IMR-90 (cell line): Measurements from ENCODE around the gene CARF. TPM values are rescaled to one million over a fixed set of nuclear protein-coding genes. Genes with fewer than 3 reads are reported as not detected.

Source experiments
- ATAC-seq: fragments of 200-7000 bp; cut with Tn5 transposase; 2 replicates; pipeline ENCODE4 v1.9.1; 2020; ENCODE audit warnings: low read depth, mild to moderate bottlenecking, moderate library complexity
- BruUV-seq: library from RNA; stranded (reverse); fragments of 400-500 nt; replicated peaks from 2 replicates; lab custom pipeline; 2021; lab: Mats Ljungman, UMichigan
- CTCF ChIA-PET: fragments of 300-600 bp; formaldehyde crosslinking; extraction: SDS; loops from one replicate; lab custom pipeline; 2021; ENCODE audit warnings: antibody characterized with exemption; lab: Yijun Ruan, JAX
- POLR2A ChIA-PET: fragments of 300-600 bp; sonication (Branson Sonifier 250); formaldehyde crosslinking; loops from one replicate; lab custom pipeline; 2022; ENCODE audit warnings: antibody characterized with exemption; ENCODE audit not compliant: unreplicated experiment; lab: Charles Lee
- DNase-seq: peaks from one replicate; pipeline ENCODE4 v3.0.0; 2013
- H2AFZ ChIP-seq: replicated peaks from 2 replicates; pipeline ENCODE3; 2013; ENCODE audit warnings: low read length, mild to moderate bottlenecking; ENCODE audit not compliant: poor library complexity
- H2AK5ac ChIP-seq: 2 replicates; pipeline ENCODE4 v1.6.1; 2013; ENCODE audit warnings: low read depth, low read length, inconsistent platforms
- H2AK9ac ChIP-seq: replicated peaks from 2 replicates; pipeline ENCODE3; 2013; ENCODE audit warnings: mild to moderate bottlenecking, low read depth, low read length, moderate library complexity; ENCODE audit not compliant: poor library complexity
- H2BK120ac ChIP-seq: 2 replicates; pipeline ENCODE4 v1.6.1; 2013; ENCODE audit warnings: low read depth, low read length, inconsistent platforms
- H2BK15ac ChIP-seq: 3 replicates; pipeline ENCODE4 v1.6.1; 2013; ENCODE audit warnings: low read depth, low read length, inconsistent platforms
- H2BK20ac ChIP-seq: 2 replicates; pipeline ENCODE4 v1.6.1; 2013; ENCODE audit warnings: low read depth, mild to moderate bottlenecking, inconsistent platforms, low read length, moderate library complexity
- H2BK5ac ChIP-seq: 2 replicates; pipeline ENCODE4 v1.6.1; 2013; ENCODE audit warnings: mild to moderate bottlenecking, low read depth, low read length, inconsistent platforms; ENCODE audit not compliant: poor library complexity, severe bottlenecking
- H3K14ac ChIP-seq: replicated peaks from 2 replicates; pipeline ENCODE4 v1.6.1; 2013; ENCODE audit warnings: low read depth, low read length, inconsistent platforms
- H3K18ac ChIP-seq: 2 replicates; pipeline ENCODE4 v1.6.1; 2013; ENCODE audit warnings: low read depth, low read length, control low read depth
- H3K23ac ChIP-seq: 2 replicates; pipeline ENCODE4 v1.6.1; 2013; ENCODE audit warnings: low read depth, low read length, inconsistent platforms
- H3K27ac ChIP-seq: 2 replicates; pipeline ENCODE4 v1.5.1; 2013; ENCODE audit warnings: mild to moderate bottlenecking, control low read depth, low read length; ENCODE audit not compliant: insufficient read depth
- H3K27me3 ChIP-seq: 2 replicates; pipeline ENCODE4 v1.6.1; 2013; ENCODE audit warnings: low read length; ENCODE audit not compliant: control insufficient read depth, insufficient read depth
- H3K36me3 ChIP-seq: 2 replicates; pipeline ENCODE4 v1.6.1; 2013; ENCODE audit warnings: low read length, mixed read lengths; ENCODE audit not compliant: control insufficient read depth, insufficient read depth
- H3K4ac ChIP-seq: 2 replicates; pipeline ENCODE4 v1.6.1; 2013; ENCODE audit warnings: low read depth, low read length, inconsistent platforms
- H3K4me1 ChIP-seq: 2 replicates; pipeline ENCODE4 v1.6.1; 2013; ENCODE audit warnings: low read length, mixed read lengths; ENCODE audit not compliant: control insufficient read depth, insufficient read depth
- H3K4me2 ChIP-seq: 2 replicates; pipeline ENCODE4 v1.6.1; 2013; ENCODE audit warnings: low read depth, mild to moderate bottlenecking, control low read depth, low read length, moderate library complexity
- H3K4me3 ChIP-seq: 2 replicates; pipeline ENCODE4 v1.5.1; 2013; ENCODE audit warnings: low read depth, mild to moderate bottlenecking, control low read depth, low read length, moderate library complexity; ENCODE audit not compliant: insufficient read depth
- H3K56ac ChIP-seq: 2 replicates; pipeline ENCODE4 v1.6.1; 2013; ENCODE audit warnings: low read length, inconsistent platforms; ENCODE audit not compliant: insufficient read depth; ENCODE audit errors: extremely low read depth
- H3K79me1 ChIP-seq, 2 experiments: 2 replicates each; pipeline ENCODE4 v1.6.1; 2013; ENCODE audit warnings: low read length in 2 of 2, inconsistent platforms in 1 of 2, low read depth in 1 of 2
- H3K9ac ChIP-seq: 2 replicates; pipeline ENCODE4 v1.6.1; 2013; ENCODE audit warnings: low read depth, low read length, control low read depth
- H3K9me1 ChIP-seq: 2 replicates; pipeline ENCODE4 v1.6.1; 2013; ENCODE audit warnings: low read length, inconsistent platforms; ENCODE audit not compliant: insufficient read depth
- H3K9me3 ChIP-seq: 2 replicates; pipeline ENCODE4 v1.6.1; 2013; ENCODE audit warnings: low read length; ENCODE audit not compliant: control insufficient read depth, insufficient read depth
- H4K20me1 ChIP-seq: 2 replicates; pipeline ENCODE4 v1.6.1; 2013; ENCODE audit warnings: low read length, inconsistent platforms; ENCODE audit not compliant: insufficient read depth
- H4K5ac ChIP-seq: 2 replicates; pipeline ENCODE4 v1.6.1; 2013; ENCODE audit warnings: mild to moderate bottlenecking, low read depth, low read length, control low read depth
- H4K8ac ChIP-seq, 2 experiments: 2 replicates each; pipeline ENCODE4 v1.6.1; 2013; ENCODE audit warnings: low read depth in 2 of 2, low read length in 2 of 2, control low read depth in 1 of 2, inconsistent platforms in 1 of 2
- H4K91ac ChIP-seq: 2 replicates; pipeline ENCODE4 v1.6.1; 2013; ENCODE audit warnings: low read depth, low read length, inconsistent platforms; ENCODE audit not compliant: insufficient read depth
- BHLHE40 ChIP-seq: fragments of 150-350 bp; IDR thresholded peaks from 2 replicates; pipeline ENCODE4 v1.6.1; 2016; ENCODE audit warnings: mild to moderate bottlenecking, low read depth, low read length
- CEBPB ChIP-seq: IDR thresholded peaks from 2 replicates; pipeline ENCODE4 v1.6.1; 2012; ENCODE audit warnings: low read depth, low read length, improper control_type of control experiment
- CHD1 ChIP-seq: IDR thresholded peaks from 2 replicates; pipeline ENCODE4 v1.6.1; 2012; ENCODE audit warnings: low read depth, low read length, improper control_type of control experiment
- CTCF ChIP-seq: conservative IDR thresholded peaks from 2 replicates; pipeline ENCODE4 v1.5.1; 2012; ENCODE audit warnings: mild to moderate bottlenecking, low read depth, low read length, improper control_type of control experiment
- ELK1 ChIP-seq: fragments of 150-350 bp; IDR thresholded peaks from 2 replicates; pipeline ENCODE4 v1.6.1; 2016; ENCODE audit warnings: low read depth, mild to moderate bottlenecking, low read length, moderate library complexity, borderline replicate concordance
- FOS ChIP-seq: fragments of 150-350 bp; IDR thresholded peaks from 2 replicates; pipeline ENCODE4 v1.6.1; 2016; ENCODE audit warnings: low read depth, low read length
- MAFK ChIP-seq: IDR thresholded peaks from 2 replicates; pipeline ENCODE4 v1.6.1; 2012; ENCODE audit warnings: low read depth, low read length, improper control_type of control experiment
- MXI1 ChIP-seq: IDR thresholded peaks from 2 replicates; pipeline ENCODE4 v1.6.1; 2012; ENCODE audit warnings: low read depth, mild to moderate bottlenecking, low read length, moderate library complexity, borderline replicate concordance
- POLR2A ChIP-seq: IDR thresholded peaks from 2 replicates; pipeline ENCODE4 v1.6.1; 2012; ENCODE audit warnings: mild to moderate bottlenecking, low read depth, low read length
- RAD21 ChIP-seq: IDR thresholded peaks from 2 replicates; pipeline ENCODE4 v1.6.1; 2012; ENCODE audit warnings: low read length, improper control_type of control experiment
- RCOR1 ChIP-seq: IDR thresholded peaks from 2 replicates; pipeline ENCODE4 v1.6.1; 2012; ENCODE audit warnings: mild to moderate bottlenecking, low read length, improper control_type of control experiment; ENCODE audit not compliant: insufficient replicate concordance
- RFX5 ChIP-seq: IDR thresholded peaks from 2 replicates; pipeline ENCODE4 v1.8.0; 2012; ENCODE audit warnings: low read depth, mild to moderate bottlenecking, low read length, moderate library complexity
- SMC3 ChIP-seq: fragments of 150-350 bp; IDR thresholded peaks from 2 replicates; pipeline ENCODE4 v1.6.1; 2016; ENCODE audit warnings: low read depth, mild to moderate bottlenecking, antibody characterized with exemption, low read length, moderate library complexity
- USF2 ChIP-seq: fragments of 150-350 bp; IDR thresholded peaks from 2 replicates; pipeline ENCODE4 v1.6.1; 2017; ENCODE audit warnings: mild to moderate bottlenecking, antibody characterized with exemption, low read length, low read depth
- WGBS, 2 experiments: methylation state at CpG; one replicate each; pipeline versions ENCODE4 v1.1.5 to v1.1.7; 2013; ENCODE audit warnings: missing lambda C conversion rate in 2 of 2; ENCODE audit not compliant: insufficient read length in 1 of 2; ENCODE audit errors: extremely low coverage in 2 of 2; 5-methylcytosine and 5-hydroxymethylcytosine counted together
- dilution Hi-C: fragments of 300-500 bp; cut with HindIII; formaldehyde crosslinking; loops from one replicate; pipeline ENCODE4 v1.14.3; 2018; ENCODE audit warnings: low sequenced_read_pairs; ENCODE audit not compliant: unreplicated experiment
- in situ Hi-C: fragments of 300-500 bp; cut with MboI; formaldehyde crosslinking; loops from 3 replicates; pipeline ENCODE4 v1.14.3; 2019; ENCODE audit warnings: low sequenced_read_pairs, inconsistent platforms, mixed read lengths
- intact Hi-C: fragments of 100-400 bp; cut with micrococcal nuclease; formaldehyde crosslinking; loops from 2 replicates; pipeline ENCODE4 v1.10.0; 2022
- polyA plus RNA-seq, 3 experiments: library from polyadenylated mRNA; depleted of rRNA; stranded (reverse); fragments of >200 nt; gene quantifications; 2 replicates each; pipeline ENCODE4 v1.2.3, GENCODE V29; 2012; ENCODE audit warnings: low replicate concordance in 1 of 3
- total RNA-seq: library from RNA; depleted of rRNA; stranded (reverse); fragments of >200 nt; gene quantifications from 2 replicates; pipeline ENCODE4 v1.2.3, GENCODE V29; 2012

Gene CARF
- total and polyA plus RNA-seq, 2 of the 4 experiments (the other 2 are of a cell fraction) = 2.4 to 5.6 TPM

DNA sequence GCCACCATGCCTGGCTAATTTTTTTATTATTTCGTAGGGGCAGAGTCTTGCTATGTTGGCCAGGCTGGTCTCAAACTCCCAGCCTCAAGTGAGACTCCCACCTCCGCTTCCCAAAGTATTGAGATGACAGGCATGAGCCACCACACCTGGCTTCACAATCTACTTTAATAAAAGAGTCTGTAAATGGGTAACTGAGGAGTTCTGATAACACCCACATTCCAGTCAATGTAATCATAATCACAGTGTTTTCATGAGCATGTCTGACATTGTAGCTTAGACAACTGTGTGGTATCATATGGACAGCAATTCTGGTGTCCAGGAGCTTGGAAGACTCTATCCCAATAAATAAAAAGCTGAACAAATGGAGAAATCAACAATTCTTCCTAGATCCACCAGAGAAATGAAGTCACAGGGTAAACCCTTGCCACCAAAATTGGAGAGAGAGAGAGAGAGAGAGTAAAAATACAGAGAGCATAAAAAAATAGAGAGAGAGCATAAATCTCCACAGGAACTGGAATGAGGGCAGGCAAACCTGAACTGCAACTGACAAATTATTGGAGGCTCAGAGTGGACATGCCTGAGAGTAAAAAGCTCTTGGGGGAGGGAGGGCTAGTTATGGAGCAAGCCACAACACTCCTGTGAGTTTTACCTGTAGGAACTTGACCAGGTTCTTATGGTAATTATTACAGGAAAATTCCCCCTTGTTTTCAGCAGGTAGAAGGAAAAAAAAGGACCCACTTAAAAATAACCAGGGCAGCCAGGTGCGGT is 90.2 kb downstream of the CARF start:
- dilution Hi-C loops (no loop called here), intact Hi-C loops (no loop called here), in situ Hi-C loops (no loop called here)
- no peak overlapping the region for H3K56ac ChIP-seq
- peak; percentile 84 for ATAC-seq
- ChIA-PET POLR2A (no interaction called here), CTCF (no interaction called here)
- no TSS peak for BruUV-seq
- no peak overlapping the region for H3K23ac ChIP-seq
- H2AK5ac ChIP-seq = no peak overlapping the region
- no peak overlapping the region for H3K14ac ChIP-seq
- H3K18ac ChIP-seq = no peak overlapping the region
- H4K5ac ChIP-seq = no peak overlapping the region
- no peak overlapping the region for H3K4me2 ChIP-seq
- no peak overlapping the region for H4K8ac ChIP-seq
- no peak overlapping the region for H2BK5ac ChIP-seq
- H3K27ac ChIP-seq = no peak overlapping the region
- no peak for TF ChIP-seq BHLHE40
- no peak for TF ChIP-seq POLR2A
- TF ChIP-seq RAD21 = no peak
- TF ChIP-seq MAFK = no peak
- no peak for TF ChIP-seq MXI1
- no peak for TF ChIP-seq FOS
- TF ChIP-seq USF2 = no peak
- TF ChIP-seq CEBPB = no peak
- TF ChIP-seq RCOR1 = no peak
- TF ChIP-seq CTCF = no peak
- TF ChIP-seq RFX5 = no peak
- no peak for TF ChIP-seq SMC3
- no peak for TF ChIP-seq CHD1
- no peak for TF ChIP-seq ELK1
- H2BK120ac ChIP-seq = no peak overlapping the region
- H3K36me3 ChIP-seq = no peaks in the 10 kb centered on the region
- no peaks in the 10 kb centered on the region for H3K79me1 ChIP-seq
- H3K27me3 ChIP-seq = no peaks in the 10 kb centered on the region
- H3K9me1 ChIP-seq = no peaks in the 10 kb centered on the region
- H4K91ac ChIP-seq = no peak overlapping the region
- H2AK9ac ChIP-seq = no peak overlapping the region
- no peak overlapping the region for H3K4ac ChIP-seq
- H2BK20ac ChIP-seq = no peak overlapping the region
- 100% methylated on average over 1 of the region's 3 CpGs; no CpG with 5 or more reads in 1 of the 2 experiments for WGBS, 2 experiments
- H3K9me3 ChIP-seq = no peaks in the 10 kb centered on the region
- H4K20me1 ChIP-seq = no peaks in the 10 kb centered on the region
- H3K4me3 ChIP-seq = no peak overlapping the region
- no peak overlapping the region for H3K9ac ChIP-seq
- no peak overlapping the region for H2BK15ac ChIP-seq
- no peak overlapping the region for H2AFZ ChIP-seq
- peak; percentile 55 for DNase-seq
- no peaks in the 10 kb centered on the region; the same call in 1 of the 2 replicates for H3K4me1 ChIP-seq
